ENCODE data around the gene ELANE.

ELANE gene

GRCh38 chr19:854549-854948 lies 2.4 kb downstream of the ELANE start:
- TF ChIP-seq Cebpa-rat (IDR thresholded peaks at IDR 0.05) = no peak
- H4K20me1 ChIP-seq = peaks cover 0 to 8% (median 0%) of the 10 kb centered on the region in 11 experiments; a peak in 8 of 22 replicates
- H3K27me3 ChIP-seq = peaks cover 24 to 63% (median 56%) of the 10 kb centered on the region in 11 experiments
- H3K4me3 ChIP-seq = no peak overlapping the region
- H3K27ac ChIP-seq = no peak overlapping the region
- H3K4me2 ChIP-seq = no peak overlapping the region
- peaks cover 5 to 29% (median 13%) of the 10 kb centered on the region in 10 experiments; a peak in 19 of 20 replicates for H3K4me1 ChIP-seq
- no peaks in the 10 kb centered on the region for H3K36me3 ChIP-seq
- peaks cover 0 to 5% (median 0%) of the 10 kb centered on the region in 11 experiments; a peak in 1 of 22 replicates for H3K9me3 ChIP-seq (replicated peaks in 1 of 11)
- H3K9ac ChIP-seq = no peak overlapping the region

DNA sequence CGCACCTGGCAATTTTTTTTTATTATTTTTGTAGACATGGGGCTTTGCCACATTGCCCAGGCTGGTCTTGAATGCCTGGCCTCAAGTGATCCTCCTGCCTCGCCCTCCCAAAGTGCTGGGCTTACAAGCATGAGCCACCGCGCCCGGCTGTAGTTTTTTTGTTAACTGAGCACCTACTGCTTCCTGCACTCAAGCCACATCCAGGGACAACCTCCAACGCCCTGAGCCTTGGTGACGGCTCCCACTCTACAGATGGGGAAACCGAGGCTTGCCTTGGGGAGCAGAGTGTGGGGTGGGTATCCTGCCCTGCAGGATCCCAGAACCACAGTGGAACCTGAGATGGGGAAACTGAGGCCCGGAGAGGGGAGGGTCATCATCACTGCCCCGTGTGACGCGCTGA lies 3.0 kb downstream of the ELANE start:
- no peak overlapping the region for H3K9ac ChIP-seq
- H3K27me3 ChIP-seq = peaks cover 30 to 63% (median 56%) of the 10 kb centered on the region in 11 experiments
- no peaks in the 10 kb centered on the region for H3K36me3 ChIP-seq
- no peak overlapping the region for H3K4me2 ChIP-seq
- peaks cover 0 to 13% (median 0%) of the 10 kb centered on the region in 11 experiments; a peak in 8 of 22 replicates for H4K20me1 ChIP-seq
- H3K9me3 ChIP-seq (replicated peaks in 1 of 11) = peaks cover 0 to 5% (median 0%) of the 10 kb centered on the region in 11 experiments; a peak in 1 of 22 replicates
- TF ChIP-seq Cebpa-rat (IDR thresholded peaks at IDR 0.05) = no peak
- peaks cover 7 to 35% (median 18%) of the 10 kb centered on the region in 10 experiments; a peak in 19 of 20 replicates for H3K4me1 ChIP-seq
- H3K27ac ChIP-seq = no peak overlapping the region
- H3K4me3 ChIP-seq = no peak overlapping the region

- Histone ChIP-seq H3K4me2 (no peak overlapping the region), H3K36me3 (no peaks in the 10 kb centered on the region), H3K4me1 (peaks cover 7 to 35% (median 20%) of the 10 kb centered on the region in 10 experiments; a peak in 19 of 20 replicates), H3K9ac (no peak overlapping the region), H4K20me1 (peaks cover 0 to 15% (median 0%) of the 10 kb centered on the region in 11 experiments; a peak in 8 of 22 replicates), H3K4me3 (no peak overlapping the region), H3K27me3 (peaks cover 30 to 63% (median 56%) of the 10 kb centered on the region in 11 experiments), H3K27ac (no peak overlapping the region), H3K9me3 (replicated peaks in 1 of 11) (peaks cover 0 to 5% (median 0%) of the 10 kb centered on the region in 11 experiments; a peak in 1 of 22 replicates)
- TF ChIP-seq Cebpa-rat (IDR thresholded peaks at IDR 0.05) = no peak
Observed at GRCh38 chr19:855566-856120, 3.5 kb downstream of the ELANE start.

- Histone ChIP-seq H3K4me1 (peaks cover 15 to 48% (median 28%) of the 10 kb centered on the region in 10 experiments), H3K36me3 (no peaks in the 10 kb centered on the region), H3K27ac (peak overlapping the region in 1 of 11 experiments; percentile 62; a peak in 1 of 22 replicates), H3K9me3 (replicated peaks in 1 of 11) (peaks cover 0 to 5% (median 0%) of the 10 kb centered on the region in 11 experiments; a peak in 1 of 22 replicates), H3K27me3 (peaks cover 30 to 63% (median 54%) of the 10 kb centered on the region in 11 experiments), H4K20me1 (peaks cover 0 to 21% (median 0%) of the 10 kb centered on the region in 11 experiments; a peak in 7 of 22 replicates), H3K4me2 (peak overlapping the region in 3 of 11 experiments; percentile 72 to 86 (median 81); a peak in 2 of 22 replicates), H3K4me3 (no peak overlapping the region), H3K9ac (no peak overlapping the region)
- no peak for TF ChIP-seq Cebpa-rat (IDR thresholded peaks at IDR 0.05)
Observed at GRCh38 chr19:858284-858683, 6.2 kb downstream of the ELANE start.

DNA sequence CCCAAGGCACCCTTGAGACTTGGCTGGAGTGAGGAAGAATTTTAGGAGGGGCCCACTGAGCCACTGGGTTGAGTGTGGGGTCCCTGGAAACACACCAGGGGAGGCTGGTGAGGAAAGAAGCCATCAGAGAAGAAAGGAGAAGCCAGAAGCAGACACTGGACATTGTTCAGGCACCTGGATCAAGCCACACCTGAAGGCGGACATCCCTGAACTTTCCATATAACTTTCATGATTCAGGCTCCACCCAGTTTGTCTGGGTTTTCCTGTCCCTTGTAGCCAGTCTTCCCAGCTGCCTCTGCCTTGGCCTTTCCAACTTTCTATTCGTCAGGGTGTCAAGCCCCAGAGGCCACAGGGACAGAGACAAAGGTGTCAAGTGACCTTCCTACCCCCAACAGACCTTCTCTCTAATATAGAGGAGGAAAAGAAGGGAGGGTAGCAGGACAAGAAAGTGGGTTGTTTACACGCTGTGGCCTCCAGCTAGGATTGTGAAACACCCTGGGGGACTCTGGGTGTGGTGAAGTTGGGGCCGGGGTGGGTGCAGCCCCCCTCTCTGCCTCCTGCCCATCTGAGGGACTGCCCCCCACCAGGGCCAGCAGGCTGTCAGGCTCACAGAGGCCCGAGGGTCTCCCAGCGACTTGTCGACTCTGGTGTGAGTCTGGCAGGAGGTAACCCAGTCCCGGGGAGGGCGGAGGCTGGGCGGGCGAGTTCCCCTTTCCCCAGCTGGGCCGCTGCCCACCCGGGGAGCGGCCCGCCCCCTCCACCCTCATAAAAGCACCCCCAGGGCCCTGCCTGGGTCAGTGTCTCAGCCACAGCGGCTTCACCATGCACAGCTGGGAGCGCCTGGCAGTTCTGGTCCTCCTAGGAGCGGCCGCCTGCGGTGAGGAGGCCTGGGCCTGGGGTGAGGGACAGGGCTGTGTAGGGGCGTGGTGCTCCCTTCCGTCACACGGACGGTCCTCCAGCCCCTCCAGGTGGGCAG lies 7.1 kb downstream of the ELANE start, which contains the start of gene CFD:
Gene CFD, plus strand, starts transcription at position 797 of the 976 bp plus-strand sequence. Its CDS starts 26 bp downstream, at position 823.
- Histone ChIP-seq H3K4me3 (peak within 1 kb of the TSS in 8 of 10 experiments; percentile 26 to 65 (median 44); a peak in 13 of 20 replicates), H3K9ac (peak within 1 kb of the TSS in 8 of 11 experiments; percentile 23 to 72 (median 50); a peak in 12 of 22 replicates), H3K4me2 (peak within 1 kb of the TSS; percentile 44 to 86 (median 77)), H4K20me1 (peaks cover 0 to 21% (median 0%) of the 10 kb centered on the region in 11 experiments; a peak in 7 of 22 replicates), H3K4me1 (peaks cover 24 to 57% (median 36%) of the 10 kb centered on the region in 10 experiments), H3K27me3 (peaks cover 30 to 61% (median 57%) of the 10 kb centered on the region in 11 experiments), H3K9me3 (replicated peaks in 1 of 11) (peaks cover 0 to 5% (median 0%) of the 10 kb centered on the region in 11 experiments; a peak in 1 of 22 replicates), H3K36me3 (no peaks in the 10 kb centered on the region), H3K27ac (peak within 1 kb of the TSS in 5 of 11 experiments; percentile 36 to 69 (median 60); a peak in 10 of 22 replicates)
- peak in 3 of 11 experiments; percentile 13 to 30 (median 29); a peak in 2 of 22 replicates for TF ChIP-seq Cebpa-rat (IDR thresholded peaks at IDR 0.05)

DNA sequence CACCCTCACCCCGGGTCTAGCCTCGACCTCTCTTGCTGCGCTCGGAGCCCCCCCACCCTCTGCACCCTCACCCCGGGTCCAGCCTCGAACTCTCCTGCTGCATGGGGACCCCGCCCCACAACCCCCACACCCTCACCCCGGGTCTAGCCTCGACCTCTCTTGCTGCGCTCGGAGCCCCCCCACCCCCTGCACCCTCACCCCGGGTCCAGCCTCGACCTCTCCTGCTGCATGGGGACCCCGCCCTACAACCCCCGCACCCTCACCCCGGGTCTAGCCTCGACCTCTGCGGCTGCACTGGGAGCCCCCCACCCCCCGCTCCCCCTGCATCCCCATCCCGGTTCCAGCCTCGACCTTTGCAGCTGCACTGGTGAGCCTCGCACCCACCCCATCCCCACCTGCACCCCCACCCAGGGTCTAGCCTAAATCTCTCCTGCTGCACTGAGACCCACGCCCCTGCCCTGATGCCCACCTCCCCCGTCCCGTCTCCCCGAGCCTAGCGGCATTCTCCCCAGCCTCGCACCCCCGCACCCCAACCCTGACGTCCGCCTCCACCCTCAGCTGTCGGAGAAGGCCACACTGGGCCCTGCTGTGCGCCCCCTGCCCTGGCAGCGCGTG lies 9.1 kb downstream of the ELANE start:
- H3K4me2 ChIP-seq = peak overlapping the region in 8 of 11 experiments; percentile 11 to 73 (median 32); a peak in 10 of 22 replicates
- no peak for TF ChIP-seq Cebpa-rat (IDR thresholded peaks at IDR 0.05)
- H3K9me3 ChIP-seq (replicated peaks in 1 of 11) = peaks cover 0 to 5% (median 0%) of the 10 kb centered on the region in 11 experiments; a peak in 1 of 22 replicates
- peaks cover 31 to 60% (median 42%) of the 10 kb centered on the region in 10 experiments for H3K4me1 ChIP-seq
- H4K20me1 ChIP-seq = peaks cover 0 to 21% (median 0%) of the 10 kb centered on the region in 11 experiments; a peak in 9 of 22 replicates
- H3K27ac ChIP-seq = no peak overlapping the region
- H3K27me3 ChIP-seq = peaks cover 30 to 61% (median 57%) of the 10 kb centered on the region in 11 experiments
- no peak overlapping the region; a peak in 1 of 20 replicates for H3K4me3 ChIP-seq
- H3K9ac ChIP-seq = no peak overlapping the region
- H3K36me3 ChIP-seq = peaks cover 0 to 6% (median 0%) of the 10 kb centered on the region in 11 experiments; a peak in 1 of 22 replicates

DNA sequence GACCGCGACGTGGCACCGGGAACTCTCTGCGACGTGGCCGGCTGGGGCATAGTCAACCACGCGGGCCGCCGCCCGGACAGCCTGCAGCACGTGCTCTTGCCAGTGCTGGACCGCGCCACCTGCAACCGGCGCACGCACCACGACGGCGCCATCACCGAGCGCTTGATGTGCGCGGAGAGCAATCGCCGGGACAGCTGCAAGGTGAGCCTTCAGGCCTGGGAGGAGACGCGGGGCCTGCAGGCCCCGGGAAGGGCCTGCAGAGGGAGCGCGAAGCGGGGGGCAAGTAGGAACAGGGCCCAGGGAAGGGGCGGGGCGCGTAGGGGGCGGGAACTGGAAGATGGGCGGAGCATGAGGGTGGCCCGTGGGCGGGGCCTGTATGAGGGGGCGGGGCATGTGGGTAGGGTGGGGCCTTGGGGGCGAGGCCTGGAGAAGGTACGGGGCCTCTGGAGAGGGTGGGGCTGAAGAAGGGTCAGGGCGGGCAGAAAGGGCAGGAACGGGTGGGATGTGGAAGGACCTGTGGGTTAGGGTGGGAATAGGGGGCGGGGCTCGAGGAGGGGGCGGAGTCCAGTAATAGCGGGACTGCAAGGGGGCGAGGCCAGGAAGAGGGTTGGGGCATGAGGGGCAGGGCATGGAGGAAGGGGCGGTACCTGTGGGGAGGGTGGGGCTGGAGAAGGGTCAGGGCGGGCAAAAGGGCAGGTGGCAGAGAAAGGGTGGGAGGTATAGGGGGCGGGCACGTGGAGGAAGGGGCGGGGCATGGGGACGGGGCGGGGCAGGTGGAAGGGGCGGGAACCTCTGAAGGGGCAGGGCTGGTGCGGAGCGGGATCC lies 9.9 kb downstream of the ELANE start:
- Histone ChIP-seq H4K20me1 (peaks cover 0 to 22% (median 0%) of the 10 kb centered on the region in 11 experiments; a peak in 10 of 22 replicates), H3K27ac (no peak overlapping the region), H3K36me3 (peaks cover 0 to 6% (median 0%) of the 10 kb centered on the region in 11 experiments; a peak in 2 of 22 replicates), H3K27me3 (peaks cover 30 to 61% (median 57%) of the 10 kb centered on the region in 11 experiments), H3K4me2 (peak overlapping the region in 10 of 11 experiments; percentile 11 to 89 (median 82); a peak in 12 of 22 replicates), H3K9ac (no peak overlapping the region), H3K4me1 (peaks cover 31 to 61% (median 45%) of the 10 kb centered on the region in 10 experiments), H3K4me3 (no peak overlapping the region), H3K9me3 (replicated peaks in 1 of 11) (peaks cover 0 to 5% (median 0%) of the 10 kb centered on the region in 11 experiments; a peak in 1 of 22 replicates)
- TF ChIP-seq Cebpa-rat (IDR thresholded peaks at IDR 0.05) = no peak
